ENCODE measurements around the gene DNAAF1. TPM values are rescaled to one million over a fixed set of nuclear protein-coding genes. Genes with fewer than 3 reads are reported as not detected.

The DNAAF1 gene
- total and polyA plus RNA-seq, 5 donors from 2014 or later: 0.03 to 0.81 (median 0.30) TPM; not detected in 1

- H3K36me3 Mint-ChIP-seq: no peaks in the 10 kb centered on the region
- H3K27me3 Mint-ChIP-seq: peaks cover 48% of the 10 kb centered on the region
Observed at GRCh38 chr16:84155226-84155625, 10.1 kb downstream of the DNAAF1 start.

GRCh38 chr16:84155771-84156170 lies 10.7 kb downstream of the DNAAF1 start:
- Mint-ChIP-seq H3K27me3 (peaks cover 47% of the 10 kb centered on the region), H3K36me3 (no peaks in the 10 kb centered on the region), H3K9me3 (peaks cover 0 to 1% (median 0%) of the 10 kb centered on the region in 7 donors), H3K4me1 (no peaks in the 10 kb centered on the region), H3K4me3 (no peak overlapping the region), H3K27ac (peak overlapping the region in 1 of 3 donors; percentile 58)
- no peak for ATAC-seq (ENCODE audit: low read depth in 2 of 2)
- Histone ChIP-seq H3K9me3 (ENCODE audit: control insufficient read depth in 2 of 2, low read length in 2 of 2) (no peaks in the 10 kb centered on the region), H3K27ac (ENCODE audit: insufficient read depth, low read length, poor library complexity, severe bottlenecking) (no peak overlapping the region), H3K36me3 (ENCODE audit: control insufficient read depth, insufficient read depth, low read length) (no peaks in the 10 kb centered on the region), H3K27me3 (ENCODE audit: control insufficient read depth, insufficient read depth, low read length) (peaks cover 3% of the 10 kb centered on the region), H3K4me3 (ENCODE audit: low read depth, low read length) (no peak overlapping the region), H3K4me1 (ENCODE audit: control insufficient read depth, insufficient read depth, low read length, poor library complexity, severe bottlenecking) (no peaks in the 10 kb centered on the region)
- DNase-seq: no peak

More at GRCh38 chr16:84155226-84155625, 10.1 kb downstream of the DNAAF1 start:
- Histone ChIP-seq H3K9me3 (ENCODE audit: control insufficient read depth in 2 of 2, low read length in 2 of 2) (no peaks in the 10 kb centered on the region), H3K27ac (ENCODE audit: insufficient read depth, low read length, poor library complexity, severe bottlenecking) (no peak overlapping the region), H3K4me1 (ENCODE audit: control insufficient read depth, insufficient read depth, low read length, poor library complexity, severe bottlenecking) (no peaks in the 10 kb centered on the region), H3K27me3 (ENCODE audit: control insufficient read depth, insufficient read depth, low read length) (peaks cover 3% of the 10 kb centered on the region), H3K36me3 (ENCODE audit: control insufficient read depth, insufficient read depth, low read length) (no peaks in the 10 kb centered on the region), H3K4me3 (ENCODE audit: low read depth, low read length) (no peak overlapping the region)
- DNase-seq (no peak), ATAC-seq (ENCODE audit: low read depth in 2 of 2) (no peak)
- H3K27ac Mint-ChIP-seq: peak overlapping the region in 1 of 3 donors; percentile 33
- peaks cover 0 to 1% (median 0%) of the 10 kb centered on the region in 7 donors for H3K9me3 Mint-ChIP-seq
- no peak overlapping the region for H3K4me3 Mint-ChIP-seq
- no peaks in the 10 kb centered on the region for H3K4me1 Mint-ChIP-seq

- Mint-ChIP-seq H3K27me3 (peaks cover 47% of the 10 kb centered on the region), H3K4me3 (no peak overlapping the region), H3K4me1 (no peaks in the 10 kb centered on the region), H3K36me3 (no peaks in the 10 kb centered on the region), H3K9me3 (peaks cover 0 to 1% (median 0%) of the 10 kb centered on the region in 7 donors), H3K27ac (no peak overlapping the region)
- no peak overlapping the region for H3K4me3 ChIP-seq (ENCODE audit: low read depth, low read length)
- H3K9me3 ChIP-seq (ENCODE audit: control insufficient read depth in 2 of 2, low read length in 2 of 2): no peaks in the 10 kb centered on the region
- DNase-seq (no peak), ATAC-seq (ENCODE audit: low read depth in 2 of 2) (no peak)
- H3K36me3 ChIP-seq (ENCODE audit: control insufficient read depth, insufficient read depth, low read length): no peaks in the 10 kb centered on the region
- H3K27me3 ChIP-seq (ENCODE audit: control insufficient read depth, insufficient read depth, low read length): peaks cover 3% of the 10 kb centered on the region
- no peak overlapping the region for H3K27ac ChIP-seq (ENCODE audit: insufficient read depth, low read length, poor library complexity, severe bottlenecking)
- no peaks in the 10 kb centered on the region for H3K4me1 ChIP-seq (ENCODE audit: control insufficient read depth, insufficient read depth, low read length, poor library complexity, severe bottlenecking)
Observed at GRCh38 chr16:84156342-84156784, 11.3 kb downstream of the DNAAF1 start.

GRCh38 chr16:84159007-84159406 lies 13.9 kb downstream of the DNAAF1 start:
- no peak for DNase-seq
- H3K27ac Mint-ChIP-seq: no peak overlapping the region
- H3K9me3 ChIP-seq (ENCODE audit: control insufficient read depth in 2 of 2, low read length in 2 of 2): no peaks in the 10 kb centered on the region
- H3K4me3 Mint-ChIP-seq: no peak overlapping the region
- no peaks in the 10 kb centered on the region for H3K4me1 ChIP-seq (ENCODE audit: control insufficient read depth, insufficient read depth, low read length, poor library complexity, severe bottlenecking)
- H3K27me3 Mint-ChIP-seq: peaks cover 47% of the 10 kb centered on the region
- no peak overlapping the region for H3K4me3 ChIP-seq (ENCODE audit: low read depth, low read length)
- peaks cover 3% of the 10 kb centered on the region for H3K27me3 ChIP-seq (ENCODE audit: control insufficient read depth, insufficient read depth, low read length)
- no peak for ATAC-seq (ENCODE audit: low read depth in 2 of 2)
- no peaks in the 10 kb centered on the region for H3K36me3 ChIP-seq (ENCODE audit: control insufficient read depth, insufficient read depth, low read length)
- no peaks in the 10 kb centered on the region for H3K36me3 Mint-ChIP-seq
- H3K9me3 Mint-ChIP-seq: peaks cover 0 to 1% (median 0%) of the 10 kb centered on the region in 7 donors
- H3K4me1 Mint-ChIP-seq: no peaks in the 10 kb centered on the region
- no peak overlapping the region for H3K27ac ChIP-seq (ENCODE audit: insufficient read depth, low read length, poor library complexity, severe bottlenecking)

GRCh38 chr16:84159800-84160199 lies 14.7 kb downstream of the DNAAF1 start:
- Histone ChIP-seq H3K27me3 (ENCODE audit: control insufficient read depth, insufficient read depth, low read length) (peaks cover 10% of the 10 kb centered on the region), H3K36me3 (ENCODE audit: control insufficient read depth, insufficient read depth, low read length) (no peaks in the 10 kb centered on the region), H3K27ac (ENCODE audit: insufficient read depth, low read length, poor library complexity, severe bottlenecking) (no peak overlapping the region), H3K9me3 (ENCODE audit: control insufficient read depth in 2 of 2, low read length in 2 of 2) (no peaks in the 10 kb centered on the region), H3K4me1 (ENCODE audit: control insufficient read depth, insufficient read depth, low read length, poor library complexity, severe bottlenecking) (no peaks in the 10 kb centered on the region), H3K4me3 (ENCODE audit: low read depth, low read length) (no peak overlapping the region)
- H3K27ac Mint-ChIP-seq: no peak overlapping the region
- no peaks in the 10 kb centered on the region for H3K4me1 Mint-ChIP-seq
- DNase-seq: no peak
- H3K9me3 Mint-ChIP-seq: peaks cover 0 to 1% (median 0%) of the 10 kb centered on the region in 7 donors
- no peaks in the 10 kb centered on the region for H3K36me3 Mint-ChIP-seq
- ATAC-seq (ENCODE audit: low read depth in 2 of 2): no peak
- peaks cover 48% of the 10 kb centered on the region for H3K27me3 Mint-ChIP-seq
- no peak overlapping the region for H3K4me3 Mint-ChIP-seq

GRCh38 chr16:84161037-84161436 lies 15.9 kb downstream of the DNAAF1 start:
- DNase-seq (no peak), ATAC-seq (ENCODE audit: low read depth in 2 of 2) (no peak)
- Mint-ChIP-seq H3K4me3 (no peak overlapping the region), H3K36me3 (no peaks in the 10 kb centered on the region), H3K4me1 (no peaks in the 10 kb centered on the region), H3K9me3 (peaks cover 0 to 3% (median 0%) of the 10 kb centered on the region in 7 donors), H3K27ac (no peak overlapping the region), H3K27me3 (peaks cover 54% of the 10 kb centered on the region)
- Histone ChIP-seq H3K27me3 (ENCODE audit: control insufficient read depth, insufficient read depth, low read length) (peaks cover 7% of the 10 kb centered on the region), H3K9me3 (ENCODE audit: control insufficient read depth in 2 of 2, low read length in 2 of 2) (no peaks in the 10 kb centered on the region), H3K36me3 (ENCODE audit: control insufficient read depth, insufficient read depth, low read length) (no peaks in the 10 kb centered on the region), H3K4me1 (ENCODE audit: control insufficient read depth, insufficient read depth, low read length, poor library complexity, severe bottlenecking) (no peaks in the 10 kb centered on the region), H3K27ac (ENCODE audit: insufficient read depth, low read length, poor library complexity, severe bottlenecking) (no peak overlapping the region), H3K4me3 (ENCODE audit: low read depth, low read length) (no peak overlapping the region)

GRCh38 chr16:84161801-84162200 lies 16.7 kb downstream of the DNAAF1 start:
- peak overlapping the region in 1 of 3 donors; percentile 21 for H3K27ac Mint-ChIP-seq
- H3K4me1 ChIP-seq (ENCODE audit: control insufficient read depth, insufficient read depth, low read length, poor library complexity, severe bottlenecking): no peaks in the 10 kb centered on the region
- peaks cover 0 to 3% (median 0%) of the 10 kb centered on the region in 7 donors for H3K9me3 Mint-ChIP-seq
- H3K36me3 ChIP-seq (ENCODE audit: control insufficient read depth, insufficient read depth, low read length): no peaks in the 10 kb centered on the region
- no peaks in the 10 kb centered on the region for H3K4me1 Mint-ChIP-seq
- H3K27me3 ChIP-seq (ENCODE audit: control insufficient read depth, insufficient read depth, low read length): peaks cover 7% of the 10 kb centered on the region
- no peaks in the 10 kb centered on the region for H3K36me3 Mint-ChIP-seq
- no peaks in the 10 kb centered on the region for H3K9me3 ChIP-seq (ENCODE audit: control insufficient read depth in 2 of 2, low read length in 2 of 2)
- peaks cover 51% of the 10 kb centered on the region for H3K27me3 Mint-ChIP-seq
- no peak for ATAC-seq (ENCODE audit: low read depth in 2 of 2)
- no peak overlapping the region for H3K4me3 ChIP-seq (ENCODE audit: low read depth, low read length)
- no peak overlapping the region for H3K4me3 Mint-ChIP-seq
- H3K27ac ChIP-seq (ENCODE audit: insufficient read depth, low read length, poor library complexity, severe bottlenecking): no peak overlapping the region
- DNase-seq: no peak

GRCh38 chr16:84165746-84166145 lies 20.6 kb downstream of the DNAAF1 start:
- H3K27ac ChIP-seq (ENCODE audit: insufficient read depth, low read length, poor library complexity, severe bottlenecking): no peak overlapping the region
- H3K36me3 Mint-ChIP-seq: no peaks in the 10 kb centered on the region
- no peak overlapping the region for H3K4me3 Mint-ChIP-seq
- DNase-seq: no peak
- peaks cover 0 to 5% (median 0%) of the 10 kb centered on the region in 7 donors for H3K9me3 Mint-ChIP-seq
- H3K27me3 ChIP-seq (ENCODE audit: control insufficient read depth, insufficient read depth, low read length): peaks cover 7% of the 10 kb centered on the region
- no peak for ATAC-seq (ENCODE audit: low read depth in 2 of 2)
- H3K27me3 Mint-ChIP-seq: peaks cover 34% of the 10 kb centered on the region
- no peak overlapping the region for H3K27ac Mint-ChIP-seq
- no peaks in the 10 kb centered on the region for H3K4me1 ChIP-seq (ENCODE audit: control insufficient read depth, insufficient read depth, low read length, poor library complexity, severe bottlenecking)
- H3K4me3 ChIP-seq (ENCODE audit: low read depth, low read length): no peak overlapping the region
- no peaks in the 10 kb centered on the region for H3K4me1 Mint-ChIP-seq
- no peaks in the 10 kb centered on the region for H3K9me3 ChIP-seq (ENCODE audit: control insufficient read depth in 2 of 2, low read length in 2 of 2)
- no peaks in the 10 kb centered on the region for H3K36me3 ChIP-seq (ENCODE audit: control insufficient read depth, insufficient read depth, low read length)
